GM18505 (cell line): ENCODE data around the gene MYADM.

Experiments used
- ATAC-seq: cut with Tn5 transposase; IDR thresholded peaks from one replicate; pipeline ENCODE4 v1.9.1; 2021; ENCODE audit not compliant: unreplicated experiment
- POLR2A ChIP-seq: IDR thresholded peaks from 4 replicates; pipeline ENCODE4 v1.6.1; 2011; ENCODE audit warnings: borderline replicate concordance; ENCODE audit not compliant: insufficient read depth, insufficient read length; ENCODE audit errors: extremely low read depth

Gene MYADM

DNA sequence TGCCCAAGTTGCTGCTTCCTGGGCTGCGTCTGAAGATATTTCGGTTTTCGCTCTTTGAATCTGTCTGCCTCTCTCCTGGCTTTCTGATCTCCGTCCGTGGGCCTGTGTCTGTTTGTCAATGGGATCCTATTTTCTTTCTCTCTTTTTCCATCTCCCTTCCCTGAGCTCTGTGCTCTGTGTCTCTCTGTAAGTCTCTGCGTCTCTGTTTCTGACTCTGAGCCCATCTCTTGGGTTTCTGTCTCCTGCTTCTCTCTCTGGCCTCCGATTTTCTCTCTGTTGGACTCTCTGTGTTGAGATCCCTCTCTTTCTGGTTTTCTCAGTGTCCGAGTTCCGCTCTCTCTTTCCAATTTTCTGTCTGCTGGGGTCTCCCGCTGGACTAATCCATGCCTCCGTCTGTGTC lies 16.1 kb downstream of the MYADM start:
- no peak for TF ChIP-seq POLR2A
- ATAC-seq: no peak

GRCh38 chr19:53884256-53884655 lies 16.6 kb downstream of the MYADM start:
- no peak for ATAC-seq
- no peak for TF ChIP-seq POLR2A

- TF ChIP-seq POLR2A: no peak
- no peak for ATAC-seq
These were observed 17.4 kb downstream of the MYADM start for GRCh38 chr19:53885036-53885435.

GRCh38 chr19:53892301-53892980 lies 24.8 kb downstream of the MYADM start:
- no peak for TF ChIP-seq POLR2A
- ATAC-seq: no peak

DNA sequence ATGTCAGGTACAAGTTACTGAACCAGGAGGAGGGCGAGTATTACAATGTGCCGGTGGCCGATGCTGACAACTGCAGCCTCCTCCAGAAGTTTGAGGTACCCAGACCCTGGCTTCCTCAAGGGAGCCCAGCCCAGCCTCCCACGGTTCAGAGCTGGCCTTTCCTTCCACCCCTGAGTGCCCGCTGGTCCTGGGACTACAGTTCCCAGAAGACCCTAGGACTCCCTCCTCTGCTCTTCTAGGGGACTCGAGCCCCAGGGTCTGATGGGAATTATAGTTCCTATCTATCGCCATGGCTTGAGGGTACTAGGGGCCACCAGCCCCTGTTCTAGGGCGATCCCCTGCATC lies 25.3 kb downstream of the MYADM start:
- no peak for TF ChIP-seq POLR2A
- no peak for ATAC-seq

DNA sequence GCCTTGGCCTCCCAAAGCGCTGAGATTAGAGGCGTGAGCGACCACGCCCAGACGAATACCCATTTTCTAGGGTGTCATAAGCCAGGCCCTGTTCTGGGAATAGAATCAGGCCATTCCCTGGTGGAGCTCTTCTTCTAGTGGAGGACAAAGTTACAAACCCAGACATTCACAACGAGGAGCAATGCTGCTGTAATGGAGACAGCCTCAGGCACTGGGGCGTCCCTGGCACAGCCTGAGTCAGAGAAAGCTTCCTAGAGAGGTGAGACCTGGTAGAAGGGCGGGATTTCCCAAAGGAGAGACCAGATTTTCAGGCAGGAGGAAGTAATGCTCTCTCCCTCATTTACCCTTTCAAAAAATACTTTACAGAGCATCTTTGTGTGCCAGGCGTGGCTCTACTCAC lies 27.0 kb downstream of the MYADM start:
- TF ChIP-seq POLR2A: no peak
- no peak for ATAC-seq

DNA sequence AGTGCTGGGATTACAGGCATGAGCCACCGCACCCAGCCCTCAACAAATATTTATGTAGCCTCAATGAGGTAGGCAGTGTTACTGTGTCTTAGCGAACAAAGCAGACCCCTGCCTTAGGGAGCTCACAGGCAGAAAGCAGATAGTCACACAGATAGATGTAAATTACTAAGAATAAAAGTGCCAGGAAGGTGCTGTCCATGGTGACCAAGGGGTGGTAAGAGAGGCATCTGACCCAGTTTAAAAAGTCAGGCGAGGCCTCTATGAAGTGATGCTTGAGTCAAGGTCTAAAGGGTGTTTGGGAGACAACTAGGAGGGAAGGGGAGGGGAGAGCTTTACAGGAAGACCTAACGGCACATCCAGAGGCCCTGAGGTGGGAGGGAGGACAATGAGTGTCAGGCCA lies 29.0 kb downstream of the MYADM start:
- no peak for ATAC-seq
- TF ChIP-seq POLR2A: no peak

- ATAC-seq: no peak
These were observed 29.8 kb downstream of the MYADM start for GRCh38 chr19:53897459-53897858.

GRCh38 chr19:53898166-53898565 lies 30.5 kb downstream of the MYADM start:
- no peak for ATAC-seq
- no peak for TF ChIP-seq POLR2A

More at GRCh38 chr19:53897459-53897858, 29.8 kb downstream of the MYADM start:
- TF ChIP-seq POLR2A: no peak

- no peak for ATAC-seq
- no peak for TF ChIP-seq POLR2A
These were observed 31.1 kb downstream of the MYADM start for GRCh38 chr19:53898636-53899341.

GRCh38 chr19:53900191-53900860 lies 32.6 kb downstream of the MYADM start:
- ATAC-seq: no peak
- no peak for TF ChIP-seq POLR2A

- no peak for ATAC-seq
- TF ChIP-seq POLR2A: no peak
These were observed 35.5 kb downstream of the MYADM start for GRCh38 chr19:53903055-53903680.

GRCh38 chr19:53904909-53905308 lies 37.2 kb downstream of the MYADM start:
- ATAC-seq: no peak

More at GRCh38 chr19:53904909-53905308, 37.2 kb downstream of the MYADM start:
- TF ChIP-seq POLR2A: no peak
